Measurements from ENCODE around the gene CSF3. TPM values are rescaled to one million over a fixed set of nuclear protein-coding genes. Genes with fewer than 3 reads are reported as not detected.

The CSF3 gene, protein sequence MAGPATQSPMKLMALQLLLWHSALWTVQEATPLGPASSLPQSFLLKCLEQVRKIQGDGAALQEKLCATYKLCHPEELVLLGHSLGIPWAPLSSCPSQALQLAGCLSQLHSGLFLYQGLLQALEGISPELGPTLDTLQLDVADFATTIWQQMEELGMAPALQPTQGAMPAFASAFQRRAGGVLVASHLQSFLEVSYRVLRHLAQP
- total RNA-seq (2022; extraction: Qiagen RNA extraction), result 0.06 to 0.30 TPM (median 0.20 TPM) in 4 of 5 replicates, not detected in the other

DNA sequence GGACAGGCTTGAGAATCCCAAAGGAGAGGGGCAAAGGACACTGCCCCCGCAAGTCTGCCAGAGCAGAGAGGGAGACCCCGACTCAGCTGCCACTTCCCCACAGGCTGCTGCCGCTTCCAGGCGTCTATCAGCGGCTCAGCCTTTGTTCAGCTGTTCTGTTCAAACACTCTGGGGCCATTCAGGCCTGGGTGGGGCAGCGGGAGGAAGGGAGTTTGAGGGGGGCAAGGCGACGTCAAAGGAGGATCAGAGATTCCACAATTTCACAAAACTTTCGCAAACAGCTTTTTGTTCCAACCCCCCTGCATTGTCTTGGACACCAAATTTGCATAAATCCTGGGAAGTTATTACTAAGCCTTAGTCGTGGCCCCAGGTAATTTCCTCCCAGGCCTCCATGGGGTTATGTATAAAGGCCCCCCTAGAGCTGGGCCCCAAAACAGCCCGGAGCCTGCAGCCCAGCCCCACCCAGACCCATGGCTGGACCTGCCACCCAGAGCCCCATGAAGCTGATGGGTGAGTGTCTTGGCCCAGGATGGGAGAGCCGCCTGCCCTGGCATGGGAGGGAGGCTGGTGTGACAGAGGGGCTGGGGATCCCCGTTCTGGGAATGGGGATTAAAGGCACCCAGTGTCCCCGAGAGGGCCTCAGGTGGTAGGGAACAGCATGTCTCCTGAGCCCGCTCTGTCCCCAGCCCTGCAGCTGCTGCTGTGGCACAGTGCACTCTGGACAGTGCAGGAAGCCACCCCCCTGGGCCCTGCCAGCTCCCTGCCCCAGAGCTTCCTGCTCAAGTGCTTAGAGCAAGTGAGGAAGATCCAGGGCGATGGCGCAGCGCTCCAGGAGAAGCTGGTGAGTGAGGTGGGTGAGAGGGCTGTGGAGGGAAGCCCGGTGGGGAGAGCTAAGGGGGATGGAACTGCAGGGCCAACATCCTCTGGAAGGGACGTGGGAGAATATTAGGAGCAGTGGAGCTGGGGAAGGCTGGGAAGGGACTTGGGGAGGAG is at the start of gene CSF3:
Gene CSF3, plus strand, starts transcription at position 436 of the 993 bp plus-strand sequence. Its CDS starts 35 bp downstream, at position 471.

DNA sequence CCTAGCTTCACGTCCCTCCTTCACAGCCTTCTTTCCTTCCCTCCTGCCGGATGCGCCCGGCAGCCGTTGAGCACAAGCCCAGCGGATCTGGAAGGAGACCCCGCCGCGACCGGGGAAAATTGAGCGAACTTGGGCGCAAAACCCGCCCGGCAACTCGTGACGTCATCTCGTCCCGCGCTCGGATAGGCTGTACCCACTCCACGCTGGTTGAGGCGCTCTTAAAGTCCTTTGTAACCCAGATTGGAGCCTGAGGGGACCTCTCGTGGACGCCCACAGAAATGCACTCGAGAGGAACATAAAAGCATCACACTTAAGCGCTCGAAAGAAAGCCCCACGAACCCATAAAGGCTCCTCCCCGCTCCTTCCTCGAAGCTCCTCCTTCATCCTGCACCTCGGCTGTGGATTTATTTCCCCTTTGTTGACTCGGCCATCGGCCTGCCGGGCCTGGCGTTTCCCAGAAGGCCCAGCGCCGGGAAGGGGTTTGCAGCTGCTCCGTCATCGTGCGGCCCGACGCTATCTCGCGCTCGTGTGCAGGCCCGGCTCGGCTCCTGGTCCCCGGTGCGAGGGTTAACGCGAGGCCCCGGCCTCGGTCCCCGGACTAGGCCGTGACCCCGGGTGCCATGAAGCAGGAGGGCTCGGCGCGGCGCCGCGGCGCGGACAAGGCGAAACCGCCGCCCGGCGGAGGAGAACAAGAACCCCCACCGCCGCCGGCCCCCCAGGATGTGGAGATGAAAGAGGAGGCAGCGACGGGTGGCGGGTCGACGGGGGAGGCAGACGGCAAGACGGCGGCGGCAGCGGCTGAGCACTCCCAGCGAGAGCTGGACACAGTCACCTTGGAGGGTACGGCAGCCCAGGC is 34.7 kb upstream of the CSF3 start, which contains the start of gene PSMD3:
Gene PSMD3, plus strand, starts transcription at position 457 of the 856 bp plus-strand sequence. Its CDS starts 164 bp downstream, at position 621.

GRCh38 chr17:40062329-40063186 is 47.3 kb downstream of the CSF3 start, which contains the start of gene THRA:
Gene THRA, plus strand, starts transcription at chr17:40062965. Its CDS starts 11,524 bp downstream, at chr17:40074489.

Other genes with a start within 250 kb of the CSF3 start
- not detected in 5 replicates for gene IKZF3, start 151.1 kb upstream of the CSF3 start, total RNA-seq (2022; extraction: Qiagen RNA extraction)
- gene ZPBP2, start 147.2 kb upstream of the CSF3 start, total RNA-seq (2022; extraction: Qiagen RNA extraction), result not detected in 5 replicates
- gene GSDMB, start 96.8 kb upstream of the CSF3 start, total RNA-seq (2022; extraction: Qiagen RNA extraction), result 1.9 to 2.8 TPM (median 2.4 TPM) in 5 replicates
- gene ORMDL3, start 87.8 kb upstream of the CSF3 start, total RNA-seq (2022; extraction: Qiagen RNA extraction), result 30.9 to 48.5 TPM (median 42.9 TPM) in 5 replicates
- not detected in 5 replicates for gene LRRC3C, start 87.7 kb upstream of the CSF3 start, total RNA-seq (2022; extraction: Qiagen RNA extraction)
- not detected in 5 replicates for gene GSDMA, start 52.4 kb upstream of the CSF3 start, total RNA-seq (2022; extraction: Qiagen RNA extraction)
- 142 to 176 TPM (median 168 TPM) in 5 replicates for gene PSMD3, start 34.6 kb upstream of the CSF3 start, total RNA-seq (2022; extraction: Qiagen RNA extraction)
- 41.3 to 58.6 TPM (median 56.3 TPM) in 5 replicates for gene MED24, start 39.0 kb downstream of the CSF3 start, total RNA-seq (2022; extraction: Qiagen RNA extraction)
- gene THRA, start 47.5 kb downstream of the CSF3 start, total RNA-seq (2022; extraction: Qiagen RNA extraction), result 13.4 to 20.8 TPM (median 19.2 TPM) in 5 replicates
- gene NR1D1, start 85.1 kb downstream of the CSF3 start, total RNA-seq (2022; extraction: Qiagen RNA extraction), result 8.5 to 11.8 TPM (median 10.9 TPM) in 5 replicates
- 54.9 to 65.5 TPM (median 62.1 TPM) in 5 replicates for gene MSL1, start 106.5 kb downstream of the CSF3 start, total RNA-seq (2022; extraction: Qiagen RNA extraction)
- 43.9 to 47.3 TPM (median 46.8 TPM) in 5 replicates for gene CASC3, start 125.1 kb downstream of the CSF3 start, total RNA-seq (2022; extraction: Qiagen RNA extraction)
- 2.6 to 2.9 TPM (median 2.8 TPM) in 5 replicates for gene RAPGEFL1, start 162.0 kb downstream of the CSF3 start, total RNA-seq (2022; extraction: Qiagen RNA extraction)
- 17.5 to 23.7 TPM (median 21.1 TPM) in 5 replicates for gene WIPF2, start 203.9 kb downstream of the CSF3 start, total RNA-seq (2022; extraction: Qiagen RNA extraction)

Data from A549 treated with CORT108297 at 1 μM for 4 hours (cell line).